CD14-positive monocyte (primary cell): ENCODE data around the gene TNKS1BP1. TPM values are rescaled to one million over a fixed set of nuclear protein-coding genes. Genes with fewer than 3 reads are reported as not detected.

ENCODE experiments used
- DNase-seq, 3 donors: peaks; one replicate each; pipeline ENCODE4 v3.0.0-alpha.2; 2011 to 2022
- H2AFZ ChIP-seq: 2 replicates; pipeline ENCODE4 v1.6.0; 2012; ENCODE audit warnings: mild to moderate bottlenecking, low read depth, low read length, inconsistent platforms; ENCODE audit not compliant: insufficient read depth, poor library complexity, severe bottlenecking
- H3K27ac ChIP-seq, 2 donors: 1 replicate in 1 of 2; 2 replicates in 1 of 2; pipeline ENCODE4 v1.5.1; 2012 to 2013; ENCODE audit warnings: low read length in 2 of 2, control low read depth in 1 of 2, inconsistent platforms in 1 of 2, low read depth in 1 of 2, mild to moderate bottlenecking in 1 of 2
- H3K27me3 ChIP-seq, 2 donors: one replicate each; pipeline versions ENCODE4 v1.6.0 to v1.6.1; 2011 to 2013; ENCODE audit warnings: low read length in 2 of 2; ENCODE audit not compliant: control insufficient read depth in 2 of 2, insufficient read depth in 2 of 2
- H3K36me3 ChIP-seq, 2 donors: replicated peaks in 1 of 2; 1 replicate in 1 of 2; 2 replicates in 1 of 2; pipeline versions ENCODE4 v1.5.1 to v1.6.1; 2012 to 2013; ENCODE audit warnings: low read length in 2 of 2, control low read depth in 1 of 2, inconsistent platforms in 1 of 2, mild to moderate bottlenecking in 1 of 2; ENCODE audit not compliant: insufficient read depth in 2 of 2, control insufficient read depth in 1 of 2
- H3K4me1 ChIP-seq, 2 donors: 1 replicate in 1 of 2; 2 replicates in 1 of 2; pipeline versions ENCODE4 v1.5.1 to v1.6.1; 2012 to 2013; ENCODE audit warnings: low read length in 2 of 2, control low read depth in 1 of 2, inconsistent platforms in 1 of 2, mild to moderate bottlenecking in 1 of 2, moderate library complexity in 1 of 2; ENCODE audit not compliant: insufficient read depth in 2 of 2, control insufficient read depth in 1 of 2
- H3K4me2 ChIP-seq: replicated peaks from 2 replicates; pipeline ENCODE3; 2012; ENCODE audit warnings: low read length, moderate library complexity, mild to moderate bottlenecking; ENCODE audit not compliant: poor library complexity, severe bottlenecking; ENCODE audit errors: extremely low read depth
- H3K4me3 ChIP-seq, 3 experiments: fragments of 200-600 bp in 1 of 3; sonication (generic) in 1 of 3; replicated peaks in 1 of 3; 1 replicate in 2 of 3; 2 replicates in 1 of 3; pipeline ENCODE4 v1.5.1; 2011 to 2013; ENCODE audit warnings: low read length in 3 of 3, mild to moderate bottlenecking in 3 of 3, control low read depth in 2 of 3, low read depth in 2 of 3, inconsistent platforms in 1 of 3, moderate library complexity in 1 of 3
- H3K79me2 ChIP-seq: 2 replicates; pipeline ENCODE4 v1.6.0; 2012; ENCODE audit warnings: mild to moderate bottlenecking, control low read depth, inconsistent platforms, low read length, moderate library complexity; ENCODE audit not compliant: insufficient read depth
- H3K9ac ChIP-seq: 2 replicates; pipeline ENCODE4 v1.6.0; 2017; ENCODE audit warnings: low read length, mild to moderate bottlenecking; ENCODE audit not compliant: insufficient read depth, poor library complexity, severe bottlenecking
- H3K9me3 ChIP-seq, 2 donors: replicated peaks in 1 of 2; 1 replicate in 1 of 2; 2 replicates in 1 of 2; pipeline versions ENCODE4 v1.5.1 to v1.6.1; 2012 to 2013; ENCODE audit warnings: low read length in 2 of 2, control low read depth in 1 of 2; ENCODE audit not compliant: control insufficient read depth in 1 of 2, insufficient read depth in 1 of 2
- H4K20me1 ChIP-seq: 2 replicates; pipeline ENCODE4 v1.6.0; 2012; ENCODE audit warnings: mild to moderate bottlenecking, low read length, control low read depth, moderate library complexity; ENCODE audit not compliant: insufficient read depth
- H3K27ac Mint-ChIP-seq, 7 donors: one replicate each; pipeline ENCODE4 v1.8.0; 2020; ENCODE audit warnings: mild to moderate bottlenecking in 7 of 7, mixed read lengths in 7 of 7, moderate library complexity in 6 of 7, inconsistent platforms in 2 of 7
- H3K27me3 Mint-ChIP-seq, 3 donors: one replicate each; pipeline ENCODE4 v1.8.0; 2021 to 2022; ENCODE audit warnings: low read depth in 3 of 3, mild to moderate bottlenecking in 3 of 3, mixed read lengths in 3 of 3, moderate library complexity in 3 of 3, inconsistent platforms in 1 of 3
- H3K36me3 Mint-ChIP-seq, 2 donors: one replicate each; pipeline ENCODE4 v1.8.0; 2020; ENCODE audit warnings: mixed read lengths in 2 of 2, inconsistent platforms in 1 of 2, mild to moderate bottlenecking in 1 of 2
- H3K4me1 Mint-ChIP-seq: one replicate; pipeline ENCODE4 v1.8.0; 2020; ENCODE audit warnings: mild to moderate bottlenecking, mixed read lengths
- H3K4me3 Mint-ChIP-seq, 2 donors: one replicate each; pipeline ENCODE4 v1.8.0; 2020; ENCODE audit warnings: mild to moderate bottlenecking in 2 of 2, mixed read lengths in 2 of 2, moderate library complexity in 1 of 2
- H3K9me3 Mint-ChIP-seq, 7 donors: one replicate each; pipeline ENCODE4 v1.8.0; 2020 to 2022; ENCODE audit warnings: mixed read lengths in 7 of 7, mild to moderate bottlenecking in 6 of 7, moderate library complexity in 6 of 7, inconsistent platforms in 2 of 7
- CTCF ChIP-seq: fragments of 200-600 bp; IDR thresholded peaks from one replicate; pipeline ENCODE4 v1.8.0; 2022; ENCODE audit warnings: antibody characterized with exemption, mild to moderate bottlenecking
- WGBS: methylation state at CpG from one replicate; pipeline ENCODE4 v1.1.5; 2013; ENCODE audit warnings: missing lambda C conversion rate; ENCODE audit not compliant: insufficient coverage; 5-methylcytosine and 5-hydroxymethylcytosine counted together
- intact Hi-C, 2 donors: fragments of 100-400 bp; cut with micrococcal nuclease; formaldehyde crosslinking; loops; one replicate each; pipeline versions ENCODE4 v1.15.0 to v1.15.1; 2023
- polyA plus RNA-seq, 3 donors: library from polyadenylated mRNA; depleted of rRNA in 1 of 3; unstranded in 2 of 3; stranded (reverse) in 1 of 3; fragments of 300-500 nt in 2 of 3; fragments of >200 nt in 1 of 3; fragmentation: Illumina TruSeq in 2 of 3; gene quantifications; 1 replicate in 2 of 3; 2 replicates in 1 of 3; pipeline ENCODE4 v1.2.3, GENCODE V29; 2012 to 2021

Gene TNKS1BP1
- polyA plus RNA-seq, 3 donors: 0.29 to 1.2 (median 0.50) TPM

DNA sequence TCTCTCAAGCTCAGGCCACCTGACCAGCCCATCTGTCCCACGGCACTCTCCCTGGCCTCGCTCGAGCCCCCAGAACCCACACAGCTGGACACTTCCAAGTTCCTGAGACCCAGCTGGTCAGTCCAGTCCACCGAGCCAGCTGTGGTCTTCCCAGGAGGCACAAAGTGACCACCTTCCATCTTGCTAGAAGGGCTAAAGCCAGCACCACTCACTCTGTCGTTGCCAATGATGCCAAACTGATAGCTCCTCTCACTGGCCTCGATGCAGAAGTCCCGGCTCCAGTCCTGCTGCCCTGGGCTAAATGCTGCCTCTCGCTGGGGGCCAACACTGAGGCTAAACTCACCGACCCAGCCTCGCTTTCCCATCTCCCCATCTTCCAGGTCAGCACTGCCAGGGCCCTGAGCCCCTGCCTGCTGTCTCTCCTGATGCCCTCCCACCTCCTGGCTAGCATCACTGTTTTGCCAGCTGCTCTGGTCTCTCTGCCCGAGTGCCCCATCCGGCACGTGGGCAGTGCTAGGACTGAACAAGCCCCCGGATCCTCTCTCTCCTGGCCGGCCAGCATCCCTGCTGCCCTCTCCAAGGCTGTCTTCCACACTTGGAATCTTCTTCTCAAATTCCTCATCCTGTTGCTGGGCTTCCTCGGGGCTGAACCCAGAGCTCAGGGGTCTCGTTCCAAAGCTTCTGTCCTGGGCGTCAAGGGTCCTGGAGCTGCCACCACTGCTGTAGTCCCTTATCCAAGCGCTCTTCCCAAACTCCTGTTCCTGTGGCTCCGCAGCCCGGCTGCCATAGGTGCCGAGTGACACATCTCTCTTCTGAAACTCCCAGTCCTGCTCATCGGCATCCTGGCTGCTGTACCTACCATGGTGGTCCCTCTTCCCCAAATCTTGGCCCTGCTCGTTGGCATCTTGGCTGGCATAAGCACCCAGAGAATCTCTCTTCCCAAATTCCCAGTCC, 15.4 kb downstream of the TNKS1BP1 start:
- Histone ChIP-seq H3K4me1 (peaks cover 19 to 22% of the 10 kb centered on the region in 2 donors), H3K36me3 (no peaks in the 10 kb centered on the region), H2AFZ (no peak overlapping the region), H3K4me3 (no peak overlapping the region), H3K27ac (no peak overlapping the region), H4K20me1 (no peaks in the 10 kb centered on the region), H3K27me3 (no peaks in the 10 kb centered on the region), H3K79me2 (no peaks in the 10 kb centered on the region), H3K9ac (no peak overlapping the region), H3K4me2 (no peak overlapping the region), H3K9me3 (no peaks in the 10 kb centered on the region)
- DNase-seq: no peak
- no peak overlapping the region for H3K4me3 Mint-ChIP-seq
- H3K27ac Mint-ChIP-seq: peak overlapping the region in 4 of 7 donors; percentile 38 to 64 (median 58)
- WGBS: 96% methylated on average over 24 of the region's 24 CpGs
- no peak for TF ChIP-seq CTCF
- peaks cover 4 to 10% (median 8%) of the 10 kb centered on the region in 3 donors for H3K27me3 Mint-ChIP-seq
- no peaks in the 10 kb centered on the region for H3K9me3 Mint-ChIP-seq
- intact Hi-C loops: no loop called here
- H3K4me1 Mint-ChIP-seq: peaks cover 30% of the 10 kb centered on the region
- H3K36me3 Mint-ChIP-seq: peaks cover 0 to 2% of the 10 kb centered on the region in 2 donors

- Mint-ChIP-seq H3K27me3 (peaks cover 4 to 9% (median 9%) of the 10 kb centered on the region in 3 donors), H3K36me3 (peaks cover 0 to 2% of the 10 kb centered on the region in 2 donors), H3K4me3 (no peak overlapping the region), H3K4me1 (peaks cover 30% of the 10 kb centered on the region), H3K9me3 (no peaks in the 10 kb centered on the region), H3K27ac (peak overlapping the region in 4 of 7 donors; percentile 16 to 68 (median 59))
- no peak overlapping the region for H3K4me2 ChIP-seq
- no peak for TF ChIP-seq CTCF
- WGBS: 92% methylated on average over 10 of the region's 10 CpGs
- H3K9ac ChIP-seq: no peak overlapping the region
- H3K79me2 ChIP-seq: no peaks in the 10 kb centered on the region
- no peak overlapping the region for H2AFZ ChIP-seq
- no peaks in the 10 kb centered on the region for H3K36me3 ChIP-seq
- no peaks in the 10 kb centered on the region for H3K9me3 ChIP-seq
- H3K27me3 ChIP-seq: no peaks in the 10 kb centered on the region
- DNase-seq: no peak
- H3K4me1 ChIP-seq: peaks cover 19 to 22% of the 10 kb centered on the region in 2 donors
- no peak overlapping the region for H3K4me3 ChIP-seq
- H4K20me1 ChIP-seq: no peaks in the 10 kb centered on the region
- no peak overlapping the region for H3K27ac ChIP-seq
- intact Hi-C loops: no loop called here
Observed at GRCh38 chr11:57308426-57309060, 16.2 kb downstream of the TNKS1BP1 start.
